RWPE1 (cell line): Measurements from ENCODE around the gene C17orf58.
"Not testable (repeated sequence)": the region's sequence is repeated elsewhere in the genome, so short reads cannot be mapped to it uniquely, and the experiment has no call there.

ENCODE experiments used
- CTCF ChIA-PET: fragments of 350-600 bp; sonication (Branson Sonifier 250); formaldehyde crosslinking; extraction: SDS; loops from one replicate; lab custom pipeline; 2021; lab: Yijun Ruan, JAX
- POLR2A ChIA-PET: fragments of 400-600 bp; formaldehyde crosslinking; extraction: SDS; loops from one replicate; lab custom pipeline; 2020; ENCODE audit warnings: antibody characterized with exemption; ENCODE audit not compliant: low non-redundant PET; lab: Yijun Ruan, JAX
- DNase-seq: peaks from one replicate; pipeline ENCODE4 v3.0.0; 2012; ENCODE audit warnings: low spot score
- H3K27ac ChIP-seq: fragments of 450-650 bp; 2 replicates; pipeline ENCODE4 v1.5.1; 2017
- TF ChIP-seq, protein P1 (sequence below): fragments of 450-650 bp; conservative IDR thresholded peaks from 2 replicates; pipeline ENCODE4 v1.5.1; 2017; ENCODE audit warnings: low read depth, mild to moderate bottlenecking

C17orf58 gene

DNA sequence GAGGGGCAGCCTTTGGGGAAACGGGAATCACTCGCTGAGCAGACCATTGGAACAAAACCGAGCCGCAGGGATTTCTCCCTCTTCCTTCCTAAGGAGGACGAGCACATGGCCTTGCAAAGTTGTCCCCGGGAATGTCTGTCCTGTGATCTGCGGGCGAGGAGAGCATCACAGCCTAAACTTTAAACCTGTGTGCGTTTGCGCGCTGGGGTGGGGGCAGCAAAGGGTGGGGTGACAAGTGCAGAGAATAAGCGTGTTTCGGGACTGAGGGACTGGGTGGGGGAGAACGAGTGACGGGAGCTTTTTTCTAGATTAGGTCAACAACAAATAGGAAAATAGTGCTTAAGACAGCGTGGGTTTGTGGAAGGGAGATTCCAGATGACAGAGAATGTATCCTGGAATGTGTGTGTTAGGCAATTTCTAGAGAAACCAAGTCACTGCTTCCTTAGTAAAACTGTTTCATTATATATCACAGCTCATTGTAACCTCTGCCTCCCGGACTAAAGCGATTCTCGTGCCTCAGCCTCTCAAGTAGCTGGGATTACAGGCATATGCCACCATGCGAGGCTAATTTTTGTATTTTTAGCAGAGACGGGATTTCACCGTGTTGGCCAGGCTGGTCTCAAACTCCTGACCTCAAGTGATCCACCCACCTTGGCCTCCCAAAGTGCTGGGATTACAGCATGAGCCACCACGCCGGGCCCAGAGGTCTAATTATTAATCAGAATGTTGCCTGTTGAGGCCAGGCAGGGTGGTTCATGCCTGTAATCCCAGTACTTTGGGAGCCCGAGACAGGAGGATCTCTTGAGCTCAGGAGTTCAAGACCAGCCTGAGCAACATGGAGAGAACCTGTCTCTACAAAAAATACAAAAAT is at the start of gene C17orf58:
Gene C17orf58, minus strand, starts transcription at position 169 of the 871 bp plus-strand sequence. CDS start 271 bp downstream, outside the sequence.
- CTCF ChIA-PET, DNase-seq, POLR2A ChIA-PET: not testable (repeated sequence)
- peak within 1 kb of the TSS; percentile 68 for H3K27ac ChIP-seq

DNA sequence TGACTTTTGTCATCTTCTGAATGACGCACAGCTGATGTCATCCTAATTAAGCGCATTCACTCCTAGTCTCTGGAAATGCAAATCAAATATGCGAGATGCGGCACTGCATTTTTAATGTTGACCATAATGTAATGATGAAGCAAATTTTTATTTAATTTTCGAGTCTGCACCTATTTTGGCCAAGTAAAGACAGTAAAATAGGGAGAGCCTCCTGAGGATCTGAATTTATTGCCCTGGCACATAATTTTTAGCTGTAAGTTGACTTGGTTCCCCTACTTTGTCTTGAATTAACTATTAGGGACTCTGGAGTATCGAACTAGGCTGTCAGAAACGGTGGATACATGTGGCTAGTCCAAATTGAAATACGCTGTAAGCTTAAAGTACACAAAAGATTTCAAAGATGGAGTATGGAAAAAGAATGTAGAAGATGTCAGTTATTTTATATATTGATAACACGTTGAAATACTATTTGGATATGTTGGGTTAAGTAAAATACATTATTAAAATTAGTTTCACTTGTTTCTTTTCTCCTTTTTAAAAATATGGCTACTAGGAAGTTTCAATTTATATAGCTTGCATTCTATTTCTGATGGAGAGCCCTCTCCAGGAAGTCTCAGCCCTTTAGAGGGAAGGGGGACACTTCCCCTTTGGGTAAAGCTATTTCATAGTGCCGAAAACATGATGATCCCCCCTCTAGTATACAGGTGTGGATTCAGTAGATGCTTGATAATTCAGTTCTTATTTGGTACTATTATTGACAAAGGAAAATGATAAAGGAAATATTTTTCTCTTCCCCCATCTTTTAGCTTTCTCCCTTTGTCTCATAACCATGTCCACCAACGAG is 40.3 kb upstream of the C17orf58 start:
- ChIA-PET POLR2A (no interaction called here), CTCF (interaction anchor here (0.6 kb wide), 1 partner anchor 11 kb away, joined by 3 read pairs; no protein-coding TSS in a partner anchor)

DNA sequence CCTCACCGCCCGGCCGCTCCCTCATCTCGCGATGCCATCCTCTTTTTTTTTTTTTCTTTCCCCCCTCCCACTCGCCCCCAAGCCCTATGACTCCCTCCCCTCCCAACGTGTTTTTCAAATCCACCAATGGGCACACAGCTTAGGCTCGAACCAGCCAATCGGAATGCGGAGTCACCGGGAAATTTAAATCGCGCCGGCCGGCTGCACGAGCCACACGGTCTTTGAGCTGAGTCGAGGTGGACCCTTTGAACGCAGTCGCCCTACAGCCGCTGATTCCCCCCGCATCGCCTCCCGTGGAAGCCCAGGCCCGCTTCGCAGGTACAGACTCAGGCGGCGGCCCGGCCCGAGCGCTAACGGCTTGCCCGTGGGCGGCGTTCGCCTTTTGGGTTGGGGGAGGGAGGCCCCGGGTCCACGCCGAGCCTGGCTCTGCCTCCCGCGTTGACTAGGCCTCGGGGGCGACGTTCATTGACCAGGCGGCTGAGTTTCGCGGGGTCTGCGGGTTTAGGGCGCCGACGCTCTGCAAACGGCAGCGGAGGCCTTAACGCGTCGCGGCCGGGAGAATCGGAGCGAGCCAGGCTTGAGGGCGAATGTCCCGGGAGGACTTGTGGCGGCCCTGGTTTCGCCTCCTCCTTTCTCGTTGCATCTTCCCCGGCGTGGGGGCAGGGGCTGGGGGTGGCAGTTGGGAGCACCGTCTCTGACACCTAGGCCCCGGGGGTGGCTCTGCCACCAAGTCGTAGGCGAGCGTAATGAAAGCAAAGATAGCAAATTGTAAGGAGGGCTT is 39.4 kb upstream of the C17orf58 start, which contains the start of gene KPNA2:
Gene KPNA2, plus strand, starts transcription at position 213 of the 781 bp plus-strand sequence. CDS start 1,398 bp downstream, outside the sequence.
- POLR2A ChIA-PET, result no interaction called here
- peak; percentile 99 for DNase-seq
- H3K27ac ChIP-seq, result peak within 1 kb of the TSS; percentile 82
- CTCF ChIA-PET, result no interaction called here
- TF ChIP-seq, protein P1, sequence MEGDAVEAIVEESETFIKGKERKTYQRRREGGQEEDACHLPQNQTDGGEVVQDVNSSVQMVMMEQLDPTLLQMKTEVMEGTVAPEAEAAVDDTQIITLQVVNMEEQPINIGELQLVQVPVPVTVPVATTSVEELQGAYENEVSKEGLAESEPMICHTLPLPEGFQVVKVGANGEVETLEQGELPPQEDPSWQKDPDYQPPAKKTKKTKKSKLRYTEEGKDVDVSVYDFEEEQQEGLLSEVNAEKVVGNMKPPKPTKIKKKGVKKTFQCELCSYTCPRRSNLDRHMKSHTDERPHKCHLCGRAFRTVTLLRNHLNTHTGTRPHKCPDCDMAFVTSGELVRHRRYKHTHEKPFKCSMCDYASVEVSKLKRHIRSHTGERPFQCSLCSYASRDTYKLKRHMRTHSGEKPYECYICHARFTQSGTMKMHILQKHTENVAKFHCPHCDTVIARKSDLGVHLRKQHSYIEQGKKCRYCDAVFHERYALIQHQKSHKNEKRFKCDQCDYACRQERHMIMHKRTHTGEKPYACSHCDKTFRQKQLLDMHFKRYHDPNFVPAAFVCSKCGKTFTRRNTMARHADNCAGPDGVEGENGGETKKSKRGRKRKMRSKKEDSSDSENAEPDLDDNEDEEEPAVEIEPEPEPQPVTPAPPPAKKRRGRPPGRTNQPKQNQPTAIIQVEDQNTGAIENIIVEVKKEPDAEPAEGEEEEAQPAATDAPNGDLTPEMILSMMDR, result no peak

More for the DNA sequence above, 40.3 kb upstream of the C17orf58 start:
- TF ChIP-seq, protein P1, result no peak
- H3K27ac ChIP-seq, result peak overlapping the region; percentile 82
- DNase-seq, result peak; percentile 38

DNA sequence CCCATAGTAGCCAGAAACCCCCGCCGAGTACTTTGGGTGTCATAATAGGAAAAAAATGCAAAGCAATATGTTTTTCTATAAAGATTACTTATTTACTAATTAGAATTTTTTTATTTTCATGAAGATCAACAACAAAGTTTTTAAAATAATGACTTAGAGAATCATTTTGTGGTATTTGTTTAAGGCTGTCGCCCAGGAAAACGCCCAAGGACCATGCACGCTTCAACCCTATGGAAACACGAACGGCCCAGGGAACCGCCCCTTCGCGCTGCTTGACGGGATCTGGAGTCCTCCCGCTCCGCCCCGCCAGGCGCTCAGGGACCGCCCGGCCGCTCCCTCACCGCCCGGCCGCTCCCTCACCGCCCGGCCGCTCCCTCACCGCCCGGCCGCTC is 38.9 kb upstream of the C17orf58 start:
- CTCF ChIA-PET, result no interaction called here
- DNase-seq, result no peak
- TF ChIP-seq, protein P1, result no peak
- no peak overlapping the region for H3K27ac ChIP-seq
- POLR2A ChIA-PET, result no interaction called here

DNA sequence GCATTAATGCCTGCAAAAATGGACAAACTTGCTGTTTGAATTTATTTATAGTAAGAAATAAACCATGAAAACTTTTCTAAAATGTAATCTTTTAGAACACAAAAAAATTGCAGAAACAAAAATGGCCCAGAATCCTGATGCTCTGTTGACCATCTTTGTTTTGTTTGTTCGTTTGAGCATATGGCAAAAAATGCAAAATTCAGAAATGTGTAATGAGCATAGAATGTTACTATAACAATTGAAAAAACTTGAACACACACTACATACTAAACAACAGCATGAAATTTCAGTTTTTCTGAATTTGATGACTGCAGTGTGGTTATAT is 38.1 kb upstream of the C17orf58 start:
- CTCF ChIA-PET, result interaction anchor here (0.7 kb wide), 1 partner anchor 17 kb away, joined by 3 read pairs; no protein-coding TSS in a partner anchor
- POLR2A ChIA-PET, result no interaction called here
- TF ChIP-seq, protein P1, result no peak
- H3K27ac ChIP-seq, result no peak overlapping the region
- no peak for DNase-seq

DNA sequence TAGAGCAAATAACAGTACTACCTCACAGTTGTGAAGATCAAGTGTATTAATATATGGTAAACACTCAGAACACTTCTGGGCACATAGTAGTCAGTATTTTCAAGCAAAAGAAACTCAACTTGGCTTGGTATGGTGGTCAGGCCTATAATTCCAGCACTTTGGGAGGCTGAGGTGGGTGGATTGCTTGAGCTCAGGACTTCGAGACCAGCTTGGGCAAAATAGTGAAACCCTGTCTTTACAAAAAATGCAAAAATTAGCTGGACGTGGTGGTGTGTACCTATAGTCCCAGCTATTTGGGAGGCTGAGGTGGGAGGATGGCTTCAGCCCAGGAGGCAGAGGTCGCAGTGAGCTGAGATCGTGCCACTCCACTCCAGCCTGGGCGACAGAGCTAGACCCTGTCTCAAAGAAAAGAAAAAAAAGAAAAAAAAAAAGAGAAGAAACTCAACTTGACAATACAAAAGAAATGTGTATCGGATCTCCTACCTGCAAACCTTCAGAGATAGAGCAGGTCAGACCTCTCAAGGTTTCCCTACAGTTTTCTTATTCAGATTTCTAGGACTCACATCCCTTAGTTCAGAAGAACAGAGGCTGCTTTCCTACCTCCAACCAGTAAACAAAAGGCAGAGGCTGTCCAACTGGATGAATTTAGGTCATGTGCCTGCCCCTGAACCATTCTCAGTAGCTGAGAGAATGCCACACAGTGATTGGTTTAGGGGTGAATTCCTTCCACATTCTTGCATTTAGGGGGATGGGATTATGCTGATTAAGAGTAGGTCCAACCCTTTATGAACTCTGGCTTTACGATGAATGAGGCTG is 37.6 kb upstream of the C17orf58 start:
- CTCF ChIA-PET, result interaction anchor here (0.7 kb wide), 1 partner anchor 16 kb away, joined by 3 read pairs; no protein-coding TSS in a partner anchor
- peak; percentile 56 for DNase-seq
- POLR2A ChIA-PET, result no interaction called here
- TF ChIP-seq, protein P1, result no peak
- no peak overlapping the region for H3K27ac ChIP-seq
